Endothelial cell of umbilical vein (primary cell): ENCODE results near the gene BSDC1. TPM values are rescaled to one million over a fixed set of nuclear protein-coding genes. Genes with fewer than 3 reads are reported as not detected.

Source experiments
- BruUV-seq: library from RNA; stranded (reverse); fragments of 400-500 nt; replicated peaks from 2 replicates; lab custom pipeline; 2021; lab: Mats Ljungman, UMichigan
- CTCF ChIA-PET: fragments of 300-600, 350-600 bp; sonication (Branson Sonifier 250); formaldehyde crosslinking; loops from one replicate; lab custom pipeline; 2021; ENCODE audit warnings: antibody characterized with exemption, inconsistent platforms; lab: Charles Lee
- POLR2A ChIA-PET: fragments of 300-600, 350-600 bp; sonication (Branson Sonifier 250); formaldehyde crosslinking; loops from one replicate; lab custom pipeline; 2021; ENCODE audit warnings: antibody characterized with exemption, inconsistent platforms; lab: Charles Lee
- DNase-seq: peaks from one replicate; pipeline ENCODE4 v3.0.0-alpha.2; 2011; ENCODE audit warnings: low read depth, low spot score
- FAIRE-seq: peaks from 2 replicates; lab custom pipeline; 2011; peaks lifted over from hg19 to GRCh38; lab: Jason Lieb, UNC
- H2AFZ ChIP-seq: 2 replicates; pipeline ENCODE4 v1.6.0; 2012; ENCODE audit warnings: low read depth, low read length, control low read depth, inconsistent platforms
- H3K27ac ChIP-seq: 2 replicates; pipeline ENCODE4 v1.5.1; 2011; ENCODE audit warnings: low read depth, mild to moderate bottlenecking, control low read depth, low read length, moderate library complexity; ENCODE audit not compliant: insufficient read depth
- H3K27me3 ChIP-seq, 2 experiments: 2 replicates each; pipeline versions ENCODE4 v1.6.0 to v1.6.1; 2011; ENCODE audit warnings: low read length in 2 of 2, mixed read lengths in 1 of 2; ENCODE audit not compliant: control insufficient read depth in 2 of 2, insufficient read depth in 2 of 2
- H3K36me3 ChIP-seq, 2 experiments: 2 replicates in 1 of 2; 3 replicates in 1 of 2; pipeline ENCODE4 v1.5.1; 2011; ENCODE audit warnings: low read length in 2 of 2, mild to moderate bottlenecking in 1 of 2, moderate library complexity in 1 of 2; ENCODE audit not compliant: control insufficient read depth in 2 of 2, insufficient read depth in 2 of 2; ENCODE audit errors: extremely low read depth in 1 of 2
- H3K4me1 ChIP-seq: 3 replicates; pipeline ENCODE4 v1.5.1; 2011; ENCODE audit warnings: mild to moderate bottlenecking, low read length; ENCODE audit not compliant: control insufficient read depth, insufficient read depth; ENCODE audit errors: extremely low read depth
- H3K4me2 ChIP-seq: 2 replicates; pipeline ENCODE4 v1.6.1; 2011; ENCODE audit warnings: low read length, control low read depth, mixed read lengths; ENCODE audit not compliant: insufficient read depth
- H3K4me3 ChIP-seq, 3 experiments: fragments of 200-600 bp in 1 of 3; sonication (generic), shearing (Covaris generic) in 1 of 3; replicated peaks in 1 of 3; 2 replicates each; pipeline ENCODE4 v1.5.1; 2011 to 2016; ENCODE audit warnings: control low read depth in 3 of 3, low read length in 3 of 3, mild to moderate bottlenecking in 2 of 3, inconsistent platforms in 1 of 3, low read depth in 1 of 3, moderate library complexity in 1 of 3; ENCODE audit not compliant: insufficient read depth in 1 of 3
- H3K79me2 ChIP-seq: 2 replicates; pipeline ENCODE4 v1.6.0; 2012; ENCODE audit warnings: low read length, inconsistent platforms; ENCODE audit not compliant: control insufficient read depth, insufficient read depth
- H3K9ac ChIP-seq: replicated peaks from 2 replicates; pipeline ENCODE3; 2011; ENCODE audit warnings: low read length, control low read depth; ENCODE audit not compliant: insufficient read depth; ENCODE audit errors: extremely low read depth
- H3K9me1 ChIP-seq: replicated peaks from 3 replicates; pipeline ENCODE4 v1.6.0; 2011; ENCODE audit warnings: mild to moderate bottlenecking, low read length; ENCODE audit not compliant: control insufficient read depth, insufficient read depth; ENCODE audit errors: extremely low read depth
- H3K9me3 ChIP-seq: replicated peaks from 2 replicates; pipeline ENCODE4 v1.5.1; 2012; ENCODE audit warnings: low read length, inconsistent platforms; ENCODE audit not compliant: control insufficient read depth, insufficient read depth
- H4K20me1 ChIP-seq: replicated peaks from 2 replicates; pipeline ENCODE3; 2011; ENCODE audit warnings: mild to moderate bottlenecking, low read length; ENCODE audit not compliant: control insufficient read depth, insufficient read depth; ENCODE audit errors: extremely low read depth
- EZH2 ChIP-seq: IDR thresholded peaks from 2 replicates; pipeline ENCODE4 v1.6.1; 2012; ENCODE audit warnings: borderline replicate concordance, low read depth, mild to moderate bottlenecking, moderate library complexity, low read length, inconsistent platforms; ENCODE audit not compliant: severe bottlenecking
- FOS ChIP-seq: IDR thresholded peaks from 2 replicates; pipeline ENCODE4 v1.6.1; 2011; ENCODE audit warnings: mild to moderate bottlenecking, low read length, moderate library complexity, borderline replicate concordance; ENCODE audit not compliant: insufficient read depth
- GATA2 ChIP-seq: IDR thresholded peaks from 2 replicates; pipeline ENCODE4 v1.7.0; 2011; ENCODE audit warnings: low read depth, mild to moderate bottlenecking, moderate library complexity, mixed read lengths, low read length; ENCODE audit not compliant: insufficient read length, insufficient read depth
- JUN ChIP-seq: IDR thresholded peaks from 2 replicates; pipeline ENCODE4 v1.6.1; 2011; ENCODE audit warnings: borderline replicate concordance, low read depth; ENCODE audit not compliant: insufficient read length, insufficient read depth
- MYC ChIP-seq: IDR thresholded peaks from one replicate; pipeline ENCODE4 v1.6.1; 2011; ENCODE audit warnings: mild to moderate bottlenecking, low read depth, low read length
- POLR2A ChIP-seq: IDR thresholded peaks from 2 replicates; pipeline ENCODE4 v1.6.1; 2012; ENCODE audit warnings: low read depth, mild to moderate bottlenecking, control low read depth, low read length
- POLR2AphosphoS5 ChIP-seq: IDR thresholded peaks from 2 replicates; pipeline ENCODE4 v1.6.1; 2012; ENCODE audit warnings: low read depth, mild to moderate bottlenecking, control low read depth, low read length, moderate library complexity; ENCODE audit not compliant: insufficient read depth
- dilution Hi-C: fragments of 300-500 bp; cut with MboI; formaldehyde crosslinking; loops from one replicate; pipeline ENCODE4 v1.15.0; 2019; ENCODE audit warnings: low sequenced_read_pairs; ENCODE audit not compliant: extremely low pct_ligation_motif_present
- intact Hi-C: fragments of 100-400 bp; cut with micrococcal nuclease; formaldehyde crosslinking; loops from one replicate; pipeline ENCODE4 v1.10.0; 2022
- polyA plus RNA-seq, 4 experiments: library from polyadenylated mRNA; depleted of rRNA in 3 of 4; stranded (reverse) in 3 of 4; unstranded in 1 of 4; fragments of >200 nt; gene quantifications; 2 replicates each; pipeline versions ENCODE4 v1.2.1 to v1.2.3, GENCODE V29; 2011 to 2012; ENCODE audit warnings: missing spikeins in 1 of 4
- total RNA-seq: library from RNA; stranded (reverse); gene quantifications from 2 replicates; pipeline ENCODE4 v1.2.3, GENCODE V29; 2021
- TF ChIP-seq, protein P1 (sequence below): IDR thresholded peaks from 2 replicates; pipeline ENCODE4 v1.6.1; 2011; ENCODE audit not compliant: insufficient read depth, insufficient read length
- TF ChIP-seq, protein P2 (sequence below), 2 donors: IDR thresholded peaks; 1 replicate in 1 of 2; 2 replicates in 1 of 2; pipeline ENCODE4 v1.5.1; 2011; ENCODE audit warnings: low read length in 2 of 2, mild to moderate bottlenecking in 2 of 2, moderate library complexity in 2 of 2, control low read depth in 1 of 2, inconsistent platforms in 1 of 2, low read depth in 1 of 2; ENCODE audit not compliant: insufficient read depth in 1 of 2; ENCODE audit errors: extremely low read depth in 1 of 2

BSDC1 gene
- total and polyA plus RNA-seq, 2 donors (not counting 3 experiments of a cell fraction or from before 2014, with no cell fraction given): 44.3 to 64.6 TPM

GRCh38 chr1:32352831-32353383 is 41.3 kb downstream of the BSDC1 start:
- CTCF ChIA-PET: interaction anchor here (0.6 to 2.8 kb wide), 10 partner anchors 10 to 137 kb away, joined by 3 to 9 read pairs (median 4); partner anchors contain the start of genes MARCKSL1 and TSSK3
- no TSS peak for BruUV-seq
- FAIRE-seq: no peak
- intact Hi-C loops: no loop called here
- no peaks in the 10 kb centered on the region for H3K9me1 ChIP-seq
- H3K36me3 ChIP-seq: no peaks in the 10 kb centered on the region
- H3K4me3 ChIP-seq: no peak overlapping the region
- H3K4me2 ChIP-seq: no peak overlapping the region
- dilution Hi-C loops: no loop called here
- peaks cover 34% of the 10 kb centered on the region for H3K4me1 ChIP-seq
- H3K27me3 ChIP-seq: no peaks in the 10 kb centered on the region
- H3K9me3 ChIP-seq: no peaks in the 10 kb centered on the region
- H4K20me1 ChIP-seq: no peaks in the 10 kb centered on the region
- no peaks in the 10 kb centered on the region for H3K79me2 ChIP-seq
- no peak for DNase-seq
- TF ChIP-seq, protein P1, sequence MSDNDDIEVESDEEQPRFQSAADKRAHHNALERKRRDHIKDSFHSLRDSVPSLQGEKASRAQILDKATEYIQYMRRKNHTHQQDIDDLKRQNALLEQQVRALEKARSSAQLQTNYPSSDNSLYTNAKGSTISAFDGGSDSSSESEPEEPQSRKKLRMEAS: no peak
- TF ChIP-seq, protein P2, sequence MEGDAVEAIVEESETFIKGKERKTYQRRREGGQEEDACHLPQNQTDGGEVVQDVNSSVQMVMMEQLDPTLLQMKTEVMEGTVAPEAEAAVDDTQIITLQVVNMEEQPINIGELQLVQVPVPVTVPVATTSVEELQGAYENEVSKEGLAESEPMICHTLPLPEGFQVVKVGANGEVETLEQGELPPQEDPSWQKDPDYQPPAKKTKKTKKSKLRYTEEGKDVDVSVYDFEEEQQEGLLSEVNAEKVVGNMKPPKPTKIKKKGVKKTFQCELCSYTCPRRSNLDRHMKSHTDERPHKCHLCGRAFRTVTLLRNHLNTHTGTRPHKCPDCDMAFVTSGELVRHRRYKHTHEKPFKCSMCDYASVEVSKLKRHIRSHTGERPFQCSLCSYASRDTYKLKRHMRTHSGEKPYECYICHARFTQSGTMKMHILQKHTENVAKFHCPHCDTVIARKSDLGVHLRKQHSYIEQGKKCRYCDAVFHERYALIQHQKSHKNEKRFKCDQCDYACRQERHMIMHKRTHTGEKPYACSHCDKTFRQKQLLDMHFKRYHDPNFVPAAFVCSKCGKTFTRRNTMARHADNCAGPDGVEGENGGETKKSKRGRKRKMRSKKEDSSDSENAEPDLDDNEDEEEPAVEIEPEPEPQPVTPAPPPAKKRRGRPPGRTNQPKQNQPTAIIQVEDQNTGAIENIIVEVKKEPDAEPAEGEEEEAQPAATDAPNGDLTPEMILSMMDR (IDR thresholded peaks at IDR 0.05; ENCODE audit: extremely low read depth in 1 of 2, insufficient read depth in 1 of 2, low read depth in 1 of 2, low read length in 2 of 2): no peak
- TF ChIP-seq MYC (no peak), FOS (no peak), JUN (no peak), POLR2A (no peak), EZH2 (no peak), POLR2AphosphoS5 (no peak), GATA2 (no peak)
- POLR2A ChIA-PET: interaction anchor here (4.4 kb wide), 1 partner anchor 17 kb away, joined by 50 read pairs; the partner anchor contains the start of gene MARCKSL1
- H2AFZ ChIP-seq: no peak overlapping the region
- H3K27ac ChIP-seq: no peak overlapping the region
- H3K9ac ChIP-seq: no peak overlapping the region
